Measurements from ENCODE around the gene WDFY4.

The WDFY4 gene

DNA sequence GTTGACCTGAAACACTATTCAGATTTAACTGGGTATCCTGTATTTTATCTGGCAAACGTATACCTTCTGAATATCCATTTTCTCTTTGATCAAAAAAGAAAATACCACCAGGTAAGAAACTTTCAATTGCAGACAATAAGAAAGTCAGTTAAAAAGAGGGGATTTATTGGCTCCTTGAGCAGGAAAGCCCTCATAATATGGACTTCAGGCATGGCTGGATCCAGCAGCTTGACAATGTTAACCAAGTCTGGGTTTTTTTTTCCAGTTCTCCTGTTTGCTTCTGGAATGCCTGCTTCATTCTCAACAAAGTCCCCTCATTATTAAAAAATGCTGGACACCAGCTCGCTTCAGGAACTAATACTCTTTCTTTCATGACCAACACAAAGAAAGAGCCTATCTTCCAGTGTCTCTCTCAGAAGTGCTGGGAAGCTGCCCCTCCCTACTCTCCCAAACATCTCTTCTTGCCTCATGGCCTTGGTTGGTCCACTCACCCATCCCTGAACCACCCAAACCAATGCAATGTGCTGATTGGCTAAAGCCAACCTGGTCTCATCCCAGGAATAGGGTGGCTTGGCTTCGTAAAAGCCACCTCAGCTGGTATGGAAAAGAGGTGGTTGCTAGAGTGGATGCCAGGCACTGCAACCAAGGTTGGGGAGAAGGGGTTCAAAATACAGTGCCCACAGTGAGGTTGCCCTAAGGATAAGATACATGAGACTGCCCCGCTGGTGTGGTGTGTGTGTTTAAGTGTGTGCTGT lies 30.6 kb upstream of the WDFY4 start:
- no peak for DNase-seq (ENCODE audit: extremely low read depth in 1 of 2, low read depth in 1 of 2)

DNA sequence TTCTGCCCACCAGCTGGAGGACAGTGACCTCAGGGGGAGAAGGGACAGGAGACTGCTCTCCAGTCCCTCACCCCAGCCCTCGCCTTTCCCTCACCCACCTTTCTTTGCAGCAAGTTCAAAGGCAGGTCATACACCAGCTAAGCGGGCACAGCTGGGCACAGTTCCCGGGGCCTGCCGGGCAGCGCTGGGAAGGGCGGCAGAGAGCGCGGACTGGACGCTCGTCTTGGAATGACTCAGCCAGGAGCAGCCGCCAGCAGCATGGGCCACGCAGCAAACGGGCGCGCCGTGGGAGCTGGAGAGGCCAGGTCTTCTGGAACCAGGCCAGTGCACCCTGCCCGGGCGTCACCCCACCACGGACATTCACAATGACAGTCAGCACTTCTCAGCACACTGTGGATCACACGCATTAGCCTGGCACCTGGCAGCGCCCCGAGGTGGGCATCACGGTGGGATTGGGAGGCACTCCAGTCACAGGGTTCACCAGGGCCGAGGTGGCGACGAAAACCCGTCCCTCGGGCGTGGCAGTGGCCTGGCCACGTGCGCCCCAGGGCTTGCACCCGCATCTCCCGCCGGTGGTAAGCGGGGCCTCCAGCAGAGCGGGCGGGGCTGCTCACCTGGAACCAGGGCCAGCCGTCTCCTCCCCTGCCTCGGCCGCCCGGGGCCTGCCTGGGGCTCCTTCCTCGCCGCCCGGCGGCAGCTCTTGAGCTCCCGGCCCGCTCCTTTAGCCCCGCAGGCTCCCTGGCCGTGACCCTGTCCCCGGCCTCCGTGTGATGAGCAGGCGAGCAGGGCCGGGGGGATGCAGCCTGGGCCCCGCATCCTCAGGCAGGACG lies 29.0 kb upstream of the WDFY4 start:
- no peak for DNase-seq (ENCODE audit: extremely low read depth in 1 of 2, low read depth in 1 of 2)

DNA sequence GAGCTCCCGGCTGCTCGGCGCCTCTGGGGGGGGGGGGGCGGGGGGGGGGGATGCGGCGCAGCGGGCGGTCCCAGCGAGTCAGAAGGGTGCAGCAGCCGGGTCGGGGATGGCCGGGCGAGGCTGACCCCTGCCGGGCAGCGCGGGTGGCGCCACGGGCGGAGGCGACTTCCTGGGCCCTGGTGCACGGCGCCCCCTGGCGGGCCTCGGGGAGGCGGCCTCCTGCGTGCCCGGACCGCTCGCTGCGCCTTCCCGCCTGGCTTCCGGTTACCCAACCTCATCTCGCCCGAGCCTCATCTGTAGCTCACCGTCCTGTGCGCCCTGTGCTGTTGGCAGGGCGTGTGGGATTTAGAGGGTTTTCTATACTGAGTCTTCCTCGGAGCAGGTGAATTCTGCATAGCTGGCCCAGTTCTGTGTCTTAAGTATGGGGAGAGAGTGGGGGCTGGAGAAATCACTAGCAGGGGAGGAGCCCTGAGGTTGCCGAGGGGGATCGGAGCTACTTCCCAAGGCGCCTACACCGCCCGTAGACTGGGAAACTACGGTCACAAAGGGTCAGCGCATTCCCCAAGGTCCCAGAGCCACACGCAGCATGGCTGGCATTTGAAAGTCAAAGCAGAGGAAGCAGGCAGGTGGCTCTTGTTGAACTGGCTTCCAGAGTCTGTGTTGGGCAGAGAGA lies 28.3 kb upstream of the WDFY4 start:
- peak; percentile 49 to 67 for DNase-seq (ENCODE audit: extremely low read depth in 1 of 2, low read depth in 1 of 2)

DNA sequence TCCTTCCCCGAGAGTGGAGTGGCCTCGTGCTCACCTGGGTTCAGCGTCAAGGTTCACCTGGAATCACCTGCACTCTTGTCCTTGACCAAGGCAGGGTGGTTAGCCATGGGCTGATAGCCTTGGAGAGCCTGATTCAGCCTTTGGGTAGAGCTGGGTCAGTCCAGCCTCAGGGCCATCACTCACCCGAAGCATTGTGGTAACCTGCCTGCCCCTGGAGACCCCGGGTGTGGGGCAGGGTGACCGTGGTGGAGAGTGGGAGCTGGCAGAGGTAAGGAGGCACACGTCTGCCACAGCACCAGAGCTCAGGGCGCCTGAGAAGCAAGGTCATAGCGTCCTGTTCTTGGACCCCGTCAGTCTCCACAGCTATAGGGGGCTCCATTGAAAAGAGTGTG lies 27.8 kb upstream of the WDFY4 start:
- DNase-seq (ENCODE audit: extremely low read depth in 1 of 2, low read depth in 1 of 2), result no peak

DNA sequence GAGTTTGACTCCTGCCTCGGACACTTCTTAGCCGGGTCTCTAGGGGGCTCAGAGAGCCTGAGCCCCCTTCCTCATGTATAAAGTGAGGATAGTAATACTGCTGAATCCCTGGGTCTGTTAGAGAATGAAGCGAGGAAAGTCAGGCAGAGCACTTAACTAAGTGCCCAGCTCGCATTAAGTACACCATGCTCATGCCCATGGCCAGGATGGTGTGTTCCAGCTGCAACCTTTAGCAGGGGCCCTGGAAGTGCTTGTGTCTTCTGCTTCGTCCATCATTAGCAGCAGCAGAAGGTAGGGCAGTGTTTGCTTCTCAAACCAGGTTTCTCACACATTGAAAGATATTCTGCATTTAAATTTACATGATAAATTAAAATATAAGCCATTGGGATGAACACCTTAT lies 27.3 kb upstream of the WDFY4 start:
- no peak for DNase-seq (ENCODE audit: extremely low read depth in 1 of 2, low read depth in 1 of 2)

DNA sequence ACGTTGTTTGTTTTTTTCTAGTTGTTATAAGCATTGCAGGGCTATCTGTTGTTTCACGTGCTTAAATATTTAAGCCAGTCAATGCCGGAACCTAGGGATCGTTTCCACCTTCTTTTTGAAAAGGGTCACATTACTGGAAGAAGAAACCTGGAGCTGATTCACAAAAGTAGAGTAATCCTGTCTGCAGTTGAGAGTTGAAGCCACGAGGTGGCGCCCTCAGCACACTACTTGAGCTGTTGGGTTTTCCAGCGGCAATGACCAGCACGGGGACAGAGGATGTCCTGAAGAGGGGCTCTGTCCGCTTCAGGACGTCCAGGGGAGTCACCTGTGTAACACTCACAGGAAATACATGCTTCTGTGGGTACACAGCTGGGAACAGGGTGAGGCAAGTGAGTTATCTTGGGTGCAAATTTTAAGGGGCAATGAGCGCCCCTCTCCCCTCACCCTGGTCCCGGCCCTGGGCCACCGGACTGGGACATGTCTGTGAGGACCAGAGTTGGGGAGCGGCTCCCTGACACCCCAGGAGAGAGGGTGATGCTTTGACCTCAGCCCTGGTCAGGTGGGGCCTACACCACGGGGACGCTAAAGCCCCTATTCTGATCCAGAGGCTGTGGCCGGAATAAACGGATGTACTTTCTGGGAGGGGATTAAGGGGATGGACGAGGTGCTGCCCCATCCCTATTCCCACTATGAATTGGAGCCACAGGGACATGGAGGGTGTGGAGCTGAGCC lies 26.3 kb upstream of the WDFY4 start:
- DNase-seq (ENCODE audit: extremely low read depth in 1 of 2, low read depth in 1 of 2), result no peak

DNA sequence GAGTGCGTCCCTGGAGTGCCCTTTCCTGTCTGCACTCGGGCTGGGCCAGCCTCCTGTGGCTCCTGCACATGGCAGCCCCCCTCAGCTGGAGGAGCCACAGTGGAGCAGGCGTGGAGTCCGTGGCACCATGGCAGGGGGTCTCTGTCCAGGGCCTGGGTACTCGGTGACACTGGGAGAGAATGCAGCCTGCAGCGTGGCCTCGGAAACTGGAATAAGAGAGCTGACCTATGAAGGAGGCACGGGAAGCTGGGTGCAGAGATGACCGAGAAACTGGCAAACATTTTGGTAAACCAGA lies 25.8 kb upstream of the WDFY4 start:
- no peak for DNase-seq (ENCODE audit: extremely low read depth in 1 of 2, low read depth in 1 of 2)

- DNase-seq (ENCODE audit: extremely low read depth in 1 of 2, low read depth in 1 of 2), result no peak
Observed at GRCh38 chr10:48659790-48660189, 24.9 kb upstream of the WDFY4 start.

DNA sequence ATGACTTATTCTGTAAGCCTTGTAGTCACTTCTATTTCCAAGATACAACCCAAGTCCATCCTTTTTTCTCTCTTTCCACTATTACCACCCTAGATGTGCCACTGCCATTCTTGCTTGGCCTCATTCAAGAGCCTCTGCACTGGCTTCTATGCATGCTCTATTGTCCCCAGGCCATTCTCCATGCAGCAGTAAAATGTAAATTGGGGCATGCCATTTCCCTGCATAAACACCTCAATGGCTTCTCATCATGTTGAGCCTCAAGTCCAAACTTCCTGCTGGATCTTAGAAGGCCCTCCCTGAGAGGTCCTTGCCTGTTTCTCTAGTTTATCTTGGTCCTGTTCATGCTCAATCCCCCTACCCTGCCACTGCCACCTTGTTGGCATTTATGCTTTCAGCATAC lies 23.2 kb upstream of the WDFY4 start:
- DNase-seq (ENCODE audit: extremely low read depth in 1 of 2, low read depth in 1 of 2), result no peak

DNA sequence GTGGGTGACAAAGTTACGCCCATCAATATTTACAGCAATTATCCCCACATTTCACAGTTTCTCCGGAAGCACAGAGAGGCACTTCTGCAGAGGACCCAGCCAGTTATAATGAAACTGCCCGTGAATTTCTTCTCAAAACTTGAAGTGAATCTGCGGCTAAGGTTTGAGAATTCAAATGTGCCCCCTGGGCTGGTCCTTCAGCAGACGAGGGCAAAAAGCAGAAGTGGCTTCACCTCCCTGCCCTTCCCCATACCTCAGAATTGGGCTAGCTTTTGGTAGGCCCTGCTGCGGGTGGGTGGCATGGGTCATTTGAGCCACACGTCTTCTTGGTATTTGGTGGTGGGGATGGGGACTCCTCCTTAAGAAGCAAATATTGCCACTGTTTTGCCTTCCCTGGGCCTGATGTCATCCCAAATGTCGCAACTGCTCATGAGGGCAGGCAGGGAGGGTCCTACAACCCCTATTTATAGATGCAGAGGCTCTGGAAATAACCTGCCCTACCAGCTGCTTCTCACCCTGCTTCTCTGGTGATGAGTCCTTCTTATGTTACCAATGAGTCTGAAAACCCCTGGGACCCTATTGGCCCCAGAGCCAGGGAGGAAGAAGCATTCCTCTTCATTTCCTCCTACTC lies 16.6 kb upstream of the WDFY4 start:
- no peak for DNase-seq (ENCODE audit: extremely low read depth in 1 of 2, low read depth in 1 of 2)

- no peak for DNase-seq (ENCODE audit: extremely low read depth in 1 of 2, low read depth in 1 of 2)
Observed at GRCh38 chr10:48670978-48671913, 13.4 kb upstream of the WDFY4 start.

GRCh38 chr10:48671914-48672595 lies 12.6 kb upstream of the WDFY4 start:
- no peak for DNase-seq (ENCODE audit: extremely low read depth in 1 of 2, low read depth in 1 of 2)

DNA sequence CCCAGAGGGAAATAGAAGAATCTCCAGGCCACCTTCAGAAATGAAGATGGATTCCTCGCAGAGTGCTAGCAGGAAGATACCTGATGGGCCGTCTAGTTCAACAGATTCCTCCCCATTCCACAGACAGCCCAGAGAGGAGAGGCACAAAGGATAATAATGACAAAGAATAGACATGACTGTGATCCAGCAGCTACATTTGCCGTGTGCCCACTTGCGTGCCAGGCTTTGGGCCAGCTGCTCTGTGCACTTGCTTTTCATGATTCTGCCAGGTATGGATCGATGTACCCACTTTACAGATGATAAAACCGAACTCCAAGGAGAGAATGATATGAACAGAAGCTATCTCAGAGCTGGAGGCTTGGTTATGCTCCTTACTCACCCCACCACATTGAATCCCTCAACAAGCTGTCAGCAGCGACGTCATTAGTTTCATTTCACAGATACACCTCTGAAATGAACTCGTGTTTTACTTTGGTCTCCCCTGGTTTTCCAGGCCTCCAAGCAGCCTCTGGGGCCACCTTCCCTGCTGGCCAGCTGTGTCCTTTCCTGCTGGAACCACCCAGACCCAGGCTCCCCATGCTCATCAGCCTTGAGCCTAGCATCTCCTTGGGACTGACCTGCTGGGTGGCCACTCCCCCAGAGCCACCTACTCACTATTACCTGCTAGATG lies 11.9 kb upstream of the WDFY4 start:
- DNase-seq (ENCODE audit: extremely low read depth in 1 of 2, low read depth in 1 of 2), result no peak

- DNase-seq (ENCODE audit: extremely low read depth in 1 of 2, low read depth in 1 of 2), result no peak
Observed at GRCh38 chr10:48677625-48678024, 7.0 kb upstream of the WDFY4 start.

- no peak for DNase-seq (ENCODE audit: extremely low read depth in 1 of 2, low read depth in 1 of 2)
Observed at GRCh38 chr10:48678041-48678440, 6.6 kb upstream of the WDFY4 start.

- no peak for DNase-seq (ENCODE audit: extremely low read depth in 1 of 2, low read depth in 1 of 2)
Observed at GRCh38 chr10:48681740-48682139, 2.9 kb upstream of the WDFY4 start.

- no peak for DNase-seq (ENCODE audit: extremely low read depth in 1 of 2, low read depth in 1 of 2)
Observed at GRCh38 chr10:48682265-48682664, 2.4 kb upstream of the WDFY4 start.

- DNase-seq (ENCODE audit: extremely low read depth in 1 of 2, low read depth in 1 of 2), result no peak
Observed at GRCh38 chr10:48683424-48683823, 1.2 kb upstream of the WDFY4 start.

GRCh38 chr10:48683868-48684267 lies 805 bp upstream of the WDFY4 start:
- no peak for DNase-seq (ENCODE audit: extremely low read depth in 1 of 2, low read depth in 1 of 2)
